Effector CD4-positive, alpha-beta T cell (primary cell): ENCODE results near the gene MRPL48.
"Not testable (repeated sequence)": the region's sequence is repeated elsewhere in the genome, so short reads cannot be mapped to it uniquely, and the experiment has no call there.

Experiments
- DNase-seq: peaks from one replicate; pipeline ENCODE4 v3.0.0-alpha.2; 2020

MRPL48 gene

DNA sequence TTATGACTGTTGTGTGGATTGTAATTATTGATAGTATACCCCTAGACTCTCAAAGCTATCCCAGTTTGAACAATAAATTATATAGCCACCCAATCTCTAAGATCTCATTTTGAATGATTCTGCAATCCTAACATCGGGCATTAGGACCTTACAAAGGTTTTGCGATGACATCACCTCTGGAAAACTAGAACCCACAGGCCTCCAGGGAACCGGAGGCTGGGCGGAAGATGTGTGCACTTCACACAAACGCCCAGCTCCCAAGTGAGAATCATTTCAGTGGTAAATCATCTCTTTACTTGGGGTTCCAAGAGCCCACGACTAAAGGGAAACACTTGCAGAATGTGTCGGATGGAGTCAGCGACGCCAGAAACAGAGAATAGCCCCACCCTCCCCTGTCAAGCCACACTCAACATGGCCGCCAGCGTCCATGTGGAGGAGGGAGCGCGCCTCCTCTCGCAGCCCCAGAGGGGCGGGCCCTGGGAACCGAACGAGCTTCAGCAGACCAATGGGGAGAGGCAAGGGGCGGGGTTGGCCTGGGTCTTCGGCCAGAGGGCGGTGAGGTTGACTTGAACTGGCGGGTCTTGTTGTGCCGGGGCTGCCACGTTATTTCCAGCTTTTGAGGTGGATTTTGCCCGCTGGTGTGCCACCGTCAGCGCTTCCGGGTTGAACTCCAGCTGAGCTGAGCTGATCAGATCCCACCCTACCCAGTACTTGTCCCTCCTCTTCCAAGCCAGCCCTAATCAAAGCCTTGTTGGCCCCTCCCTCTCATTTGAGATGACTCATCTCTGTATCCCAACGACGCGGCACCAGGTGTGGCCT lies 8.4 kb upstream of the MRPL48 start:
- DNase-seq: peak; percentile 97

DNA sequence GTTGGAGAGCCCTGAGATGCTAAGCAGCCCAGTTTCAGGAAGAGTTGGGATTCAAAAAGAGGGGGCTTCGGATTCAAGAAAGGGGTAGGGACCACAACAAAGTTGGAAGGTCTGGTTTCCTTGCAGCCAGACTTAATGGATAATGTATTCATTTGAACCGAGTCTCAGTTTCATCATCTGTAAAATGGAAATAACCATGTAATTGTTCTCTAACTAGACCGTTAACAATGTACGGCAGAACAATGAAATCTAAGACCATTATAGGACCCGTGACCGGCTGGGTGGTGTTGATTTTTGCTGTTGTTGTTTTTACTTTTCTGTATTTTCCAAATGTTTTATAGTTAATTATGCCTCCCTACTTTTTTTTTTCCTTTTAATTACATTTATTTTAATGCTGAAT lies 6.4 kb upstream of the MRPL48 start:
- no peak for DNase-seq

DNA sequence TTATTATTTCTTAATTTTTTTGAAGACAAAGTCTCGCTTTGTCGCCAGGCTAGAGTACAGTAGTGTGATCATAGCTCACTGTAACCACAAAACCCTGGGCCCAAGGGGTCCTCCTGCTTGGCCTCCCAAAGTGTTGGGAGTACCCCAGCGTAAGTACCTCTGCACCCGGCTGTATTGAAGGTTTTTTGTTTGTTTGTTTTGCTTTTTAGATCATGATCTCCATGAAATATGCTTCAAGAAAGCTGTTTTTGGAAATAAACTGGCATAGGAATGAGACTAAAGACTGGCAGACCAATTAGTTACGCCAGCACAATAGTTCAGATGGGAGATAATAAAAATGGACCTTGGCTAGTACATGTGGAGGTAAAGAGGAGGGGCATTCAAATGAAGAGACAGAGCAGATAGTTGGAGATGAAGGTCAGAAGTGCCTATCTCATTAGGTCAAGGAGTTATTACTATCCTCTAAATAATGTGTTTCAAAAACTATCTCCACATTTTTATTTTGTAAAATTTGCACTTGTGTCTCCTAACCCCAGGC lies 4.1 kb upstream of the MRPL48 start:
- no peak for DNase-seq

DNA sequence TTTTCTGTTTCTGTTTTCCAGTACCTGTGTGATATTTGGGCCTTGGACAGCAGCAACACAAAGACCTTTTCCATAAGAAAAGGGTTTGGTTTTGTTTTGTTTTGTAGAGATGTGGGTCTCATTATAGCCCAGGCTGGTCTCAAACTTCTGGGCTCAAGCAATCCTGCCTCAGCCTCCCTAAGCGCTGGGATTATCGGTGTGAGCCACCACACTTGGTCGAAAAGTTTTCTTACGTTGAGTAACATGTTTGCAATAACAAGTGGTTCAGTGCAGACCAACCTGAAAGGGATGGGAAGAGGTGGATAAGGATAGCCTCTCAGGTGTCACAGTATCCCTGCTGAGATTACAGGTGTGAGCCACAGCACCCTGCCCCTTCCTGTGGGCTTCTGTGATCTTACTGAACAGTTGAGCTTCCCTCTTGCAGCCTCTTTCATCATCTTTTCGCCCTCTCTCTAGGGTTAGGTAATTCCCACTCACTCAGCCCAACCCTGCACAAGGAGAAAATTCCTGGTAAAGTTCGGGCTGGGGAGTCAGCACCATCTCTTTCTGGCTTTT lies 3.5 kb upstream of the MRPL48 start:
- no peak for DNase-seq

DNA sequence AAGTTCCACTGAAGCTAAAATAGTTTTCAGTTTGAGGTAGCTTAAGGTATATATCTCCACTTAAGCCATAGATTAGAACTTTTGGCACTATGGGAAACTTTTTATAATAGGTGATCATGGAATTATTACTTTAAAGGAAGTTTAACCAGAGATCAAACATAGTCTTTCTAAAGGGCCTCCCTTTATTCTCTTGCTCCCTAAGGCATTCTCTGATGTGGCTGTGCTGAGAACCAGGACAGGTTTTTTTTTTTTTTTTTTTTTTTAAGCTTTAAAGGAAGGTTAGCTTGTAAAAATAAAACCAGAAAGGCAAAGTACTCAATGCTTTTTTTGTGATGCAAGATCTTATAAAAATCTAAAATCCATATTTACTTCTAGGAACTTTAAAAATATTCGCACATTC lies 2.9 kb upstream of the MRPL48 start:
- DNase-seq: no peak

DNA sequence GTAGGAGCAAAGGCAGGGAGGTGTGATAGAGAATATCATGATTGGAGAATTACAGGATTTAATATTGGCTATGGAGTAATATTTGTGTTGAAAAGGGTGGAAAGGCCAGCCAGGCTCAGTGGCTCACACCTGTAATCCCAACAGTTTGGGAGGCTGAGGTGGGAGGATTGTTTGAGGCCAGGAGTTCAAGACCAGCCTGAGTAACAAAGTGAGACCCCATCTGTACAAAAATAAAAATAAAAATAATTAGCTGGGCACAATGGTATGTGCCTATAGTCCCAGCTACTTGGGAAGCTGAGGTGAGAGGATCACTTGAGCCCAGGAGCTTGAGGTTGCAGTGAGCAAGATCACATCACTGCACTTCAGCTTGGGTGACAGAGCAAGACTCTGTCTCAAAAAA lies 2.2 kb upstream of the MRPL48 start:
- DNase-seq: not testable (repeated sequence)

DNA sequence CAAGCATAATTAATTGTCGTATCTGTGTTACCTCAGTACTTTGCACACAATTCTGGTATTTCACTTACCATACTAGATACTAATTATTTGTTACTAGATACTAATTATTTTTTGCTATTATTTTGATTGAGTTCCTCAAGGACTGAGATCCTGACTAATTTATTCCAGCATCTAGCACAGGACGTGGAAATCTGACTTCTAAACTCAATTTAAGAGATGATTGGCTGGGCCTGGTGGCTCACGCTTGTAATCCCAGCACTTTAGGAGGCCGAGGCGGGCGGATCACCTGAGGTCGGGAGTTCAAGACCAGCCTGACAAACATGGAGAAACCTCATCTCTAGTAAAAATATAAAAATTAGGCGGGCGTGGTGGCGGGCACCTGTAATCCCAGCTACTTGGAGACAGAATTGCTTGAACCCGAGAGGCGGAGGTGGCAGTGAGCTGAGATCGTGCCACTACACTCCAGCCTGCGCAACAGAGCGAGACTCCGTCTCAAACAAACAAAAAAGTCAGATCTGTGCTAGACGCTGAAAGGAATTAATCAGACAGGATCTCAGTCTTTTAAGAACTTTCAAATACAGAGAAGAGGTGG lies 527 bp upstream of the MRPL48 start:
- no peak for DNase-seq

DNA sequence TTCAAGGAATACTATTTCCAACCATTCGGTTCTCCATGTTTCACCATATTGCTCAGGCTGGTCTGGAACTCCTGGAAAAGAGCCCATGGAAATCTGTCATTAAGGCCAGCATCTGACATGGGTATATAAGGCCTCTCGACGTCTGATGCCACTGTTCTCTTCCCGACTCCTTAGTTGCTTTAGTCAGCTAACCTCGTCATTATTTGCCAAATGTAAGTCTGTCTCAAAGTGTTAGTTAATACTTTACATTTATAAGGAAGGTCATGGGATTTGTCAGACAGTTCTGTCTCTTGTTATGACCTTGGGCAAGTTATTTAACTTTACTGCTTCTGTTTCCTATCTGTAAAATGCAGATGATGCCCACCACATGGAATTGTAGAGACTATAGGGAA lies 1.6 kb downstream of the MRPL48 start:
- no peak for DNase-seq

DNA sequence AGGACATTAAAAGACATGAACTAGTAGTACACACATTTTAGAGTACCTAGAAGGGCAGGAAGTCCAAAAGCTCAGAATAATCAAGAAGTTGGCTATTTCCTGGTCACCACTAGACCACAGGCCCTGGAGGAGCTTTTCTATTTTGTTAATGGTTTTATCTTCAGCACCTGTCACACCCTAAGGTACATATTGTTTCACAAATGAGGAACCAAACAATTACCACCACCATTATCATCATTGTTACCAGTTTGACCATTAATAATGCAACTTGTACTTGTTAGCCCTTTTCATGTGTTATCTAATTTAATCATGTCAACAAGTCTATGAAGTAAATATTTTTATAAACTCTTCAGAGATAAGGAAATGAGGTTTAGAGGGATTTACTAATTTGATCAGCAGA lies 4.9 kb downstream of the MRPL48 start:
- DNase-seq: no peak

DNA sequence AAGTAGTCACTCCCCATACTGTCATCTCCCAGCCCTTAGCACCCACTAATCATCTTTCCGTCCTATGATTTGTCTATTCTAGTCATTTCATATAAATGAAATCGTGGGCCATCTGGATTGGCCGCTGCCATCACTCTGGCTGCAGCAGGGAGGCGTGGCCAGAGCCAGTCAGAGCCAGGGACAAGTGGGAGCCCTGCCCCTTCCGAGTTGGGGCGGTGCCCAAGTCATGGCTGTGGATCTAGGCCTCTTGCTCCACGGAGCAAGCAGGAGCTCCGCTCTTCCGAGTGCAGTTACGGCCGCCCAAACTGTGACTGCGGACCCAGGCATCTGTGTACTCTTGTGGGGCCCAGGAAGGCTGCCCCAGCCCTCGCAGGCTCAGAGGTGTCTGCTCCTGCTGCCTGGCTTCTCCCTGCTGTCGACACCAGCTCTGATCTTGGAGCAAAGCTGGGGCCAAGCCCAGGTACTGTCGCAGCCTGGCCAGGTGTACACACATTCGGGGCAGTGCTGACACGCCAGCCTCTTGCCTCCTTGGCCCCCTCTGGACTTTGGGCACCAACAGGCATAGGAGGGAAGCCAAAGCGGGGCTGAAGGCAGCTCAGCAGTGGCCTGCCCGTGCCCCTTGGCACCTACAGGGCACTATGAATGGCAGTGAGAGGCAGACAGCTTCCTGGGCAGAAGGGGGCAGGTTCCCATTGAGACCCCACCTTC lies 8.4 kb downstream of the MRPL48 start:
- no peak for DNase-seq

DNA sequence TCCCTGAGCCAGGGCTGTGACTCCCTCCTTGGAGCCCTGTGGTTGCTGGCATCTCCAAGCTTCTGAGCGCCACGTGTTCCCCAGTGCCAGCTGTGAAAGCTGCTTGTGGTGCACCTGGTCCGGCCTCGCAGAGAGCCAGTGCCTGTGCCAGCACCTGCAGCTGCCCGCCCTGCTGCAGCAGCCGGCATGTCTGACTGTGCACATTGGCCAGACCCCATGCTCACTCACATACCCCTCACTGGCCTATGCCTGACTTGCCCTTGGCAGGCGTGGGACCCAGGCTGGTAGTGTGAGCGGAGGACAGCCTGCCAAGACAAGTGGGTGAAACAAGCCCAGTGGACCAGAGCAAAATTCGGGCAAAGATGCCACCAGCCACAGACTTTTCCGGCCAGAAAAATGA lies 9.8 kb downstream of the MRPL48 start:
- no peak for DNase-seq

DNA sequence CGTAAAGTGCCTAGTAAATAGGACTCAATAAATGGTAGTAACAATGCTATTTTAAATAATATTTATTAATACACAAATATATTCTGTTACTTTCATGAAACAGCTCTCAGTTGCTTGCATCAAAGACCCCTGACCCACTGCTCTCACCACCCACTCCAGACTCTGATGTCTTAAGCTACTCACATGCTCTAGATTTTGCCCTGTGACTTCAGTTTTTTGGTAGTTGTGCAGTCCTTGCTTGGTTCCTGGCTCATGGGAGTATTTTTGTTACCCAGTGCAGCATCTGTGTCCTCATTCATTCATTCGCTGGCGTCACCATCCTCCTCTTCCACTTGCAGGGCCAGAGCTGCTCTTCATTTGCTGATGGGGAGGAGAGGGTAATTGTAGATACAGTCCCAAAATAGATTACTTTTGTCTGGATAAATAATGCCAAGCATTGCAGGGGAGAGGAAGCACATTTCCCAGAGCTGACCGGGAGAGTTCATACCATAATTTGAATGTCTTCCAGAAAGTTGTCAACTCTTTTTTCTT lies 12.7 kb downstream of the MRPL48 start:
- no peak for DNase-seq

DNA sequence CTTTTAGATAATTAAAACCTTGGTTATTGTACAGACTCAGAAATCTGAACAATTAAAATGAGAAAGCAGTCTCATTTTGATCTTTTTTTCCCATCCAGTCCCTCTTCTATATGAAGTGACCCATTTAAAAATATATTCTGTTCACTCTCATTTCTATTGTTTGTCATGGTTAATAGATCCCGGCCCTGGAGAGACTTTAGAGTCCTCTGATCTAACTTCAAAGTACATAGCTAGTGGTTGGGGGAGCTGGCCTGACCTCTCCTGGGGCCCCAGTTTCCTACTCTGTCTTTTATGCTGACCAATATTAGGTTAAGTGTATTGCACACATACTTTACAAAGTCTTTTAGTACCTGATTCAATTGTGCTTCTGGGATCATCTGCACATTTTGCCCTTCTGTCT lies 13.5 kb downstream of the MRPL48 start:
- no peak for DNase-seq

DNA sequence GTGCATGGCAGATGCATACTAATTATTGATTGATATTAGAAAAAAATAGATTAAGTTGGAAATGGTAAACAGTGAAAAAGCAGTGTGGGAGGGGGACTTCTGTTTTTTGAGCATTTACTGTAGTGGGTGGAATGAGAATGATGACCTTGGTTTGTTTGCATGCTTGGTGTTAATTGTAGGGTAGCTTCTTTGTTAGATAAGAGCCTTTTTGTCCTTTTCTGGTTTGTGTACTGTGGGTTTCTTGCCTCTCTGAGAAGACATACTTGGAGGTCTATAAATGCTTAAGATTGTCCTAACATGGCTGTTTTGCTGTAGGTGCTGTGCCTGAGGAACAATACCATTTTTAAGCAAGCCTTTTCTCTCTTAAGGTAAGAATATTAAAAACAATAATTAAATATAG lies 17.0 kb downstream of the MRPL48 start:
- DNase-seq: no peak

DNA sequence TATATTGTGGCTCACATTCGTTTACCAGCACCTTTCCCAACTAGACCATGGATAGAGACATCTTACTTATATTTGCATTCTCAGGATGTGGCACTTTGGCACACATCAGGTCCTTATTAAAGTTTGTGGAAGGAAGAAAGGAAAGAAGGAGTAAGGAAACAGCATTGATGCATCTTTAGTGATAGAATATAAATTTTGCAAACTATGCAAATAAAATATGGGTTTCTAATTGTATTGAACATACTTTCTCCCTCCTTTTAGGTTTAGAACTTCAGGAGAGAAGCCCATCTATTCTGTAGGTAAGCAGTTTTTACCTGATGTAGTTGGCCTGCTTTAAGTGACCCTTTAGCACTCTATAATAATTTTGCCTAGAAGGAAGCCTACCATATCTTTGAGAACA lies 20.4 kb downstream of the MRPL48 start:
- no peak for DNase-seq

DNA sequence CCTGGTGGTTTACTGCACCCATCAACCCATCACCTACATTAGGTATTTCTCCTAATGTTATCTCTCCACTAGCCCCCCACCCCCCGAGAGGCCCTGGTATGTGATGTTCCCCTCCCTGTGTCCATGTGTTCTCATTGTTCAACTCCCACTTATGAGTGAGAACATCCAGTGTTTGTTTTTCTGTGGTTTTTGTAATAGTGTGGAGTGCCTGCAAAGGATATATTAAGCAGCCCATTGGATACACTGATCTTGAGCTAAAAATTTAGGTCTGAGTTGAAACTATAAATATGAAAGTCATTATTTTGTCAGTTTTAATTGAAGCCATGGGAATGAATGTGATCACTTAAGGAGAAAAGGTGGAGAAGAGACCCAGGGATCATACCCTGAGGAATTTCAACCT lies 23.0 kb downstream of the MRPL48 start:
- no peak for DNase-seq

DNA sequence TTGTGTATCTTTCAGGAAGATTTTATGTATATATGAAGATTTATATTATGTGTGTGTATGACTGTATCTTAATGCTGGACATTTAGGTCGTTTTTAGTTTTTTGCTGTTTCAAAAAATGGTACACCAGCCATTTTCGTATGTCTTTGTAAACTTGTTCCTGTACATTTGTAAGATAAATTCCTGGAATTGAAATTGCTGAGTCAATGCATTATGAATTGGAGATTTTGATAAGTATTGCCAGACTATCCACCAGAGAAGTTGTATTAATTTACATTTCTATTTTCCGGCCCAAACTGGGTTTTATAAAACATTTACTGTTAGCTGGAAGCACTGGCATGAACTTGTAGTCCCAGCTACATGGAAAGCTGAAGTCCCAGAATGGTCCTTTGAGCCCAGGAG lies 24.6 kb downstream of the MRPL48 start:
- no peak for DNase-seq

DNA sequence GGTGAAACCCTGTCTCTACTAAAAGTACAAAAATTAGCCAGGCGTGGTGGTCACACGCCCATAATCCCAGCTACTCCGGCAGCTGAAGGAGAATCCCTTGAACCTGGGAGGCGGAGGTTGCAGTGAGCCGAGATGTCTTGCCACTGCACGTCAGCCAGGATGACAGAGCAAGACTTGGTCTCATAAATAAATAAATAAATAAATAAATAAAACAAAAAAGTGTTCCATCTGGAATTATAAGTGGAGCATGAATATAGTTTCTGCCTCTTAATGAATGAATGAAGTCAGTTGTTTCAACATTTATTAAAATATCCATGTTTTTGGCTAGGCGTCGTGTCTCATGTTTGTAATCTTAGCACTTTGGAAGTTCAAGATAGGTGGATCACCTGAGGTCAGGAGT lies 27.1 kb downstream of the MRPL48 start:
- no peak for DNase-seq

DNA sequence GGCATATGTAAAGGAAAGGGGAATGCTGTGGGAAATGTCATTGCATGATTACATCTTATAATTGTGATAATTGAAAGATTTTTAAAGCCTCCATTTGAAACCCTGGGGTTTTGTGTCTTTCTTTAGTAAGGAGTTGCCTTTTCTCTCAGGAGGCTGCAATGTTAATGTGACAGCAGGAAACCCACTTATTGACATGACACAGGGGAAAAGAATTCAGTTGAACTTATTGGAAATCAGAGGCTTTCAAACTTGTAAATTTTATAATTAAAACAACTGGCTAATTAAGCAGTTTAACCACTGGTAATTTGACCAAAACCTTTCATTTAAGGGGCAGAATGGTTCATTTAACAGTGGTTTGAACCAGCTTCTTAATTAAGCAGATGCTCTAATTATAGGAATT lies 31.2 kb downstream of the MRPL48 start:
- DNase-seq: no peak

DNA sequence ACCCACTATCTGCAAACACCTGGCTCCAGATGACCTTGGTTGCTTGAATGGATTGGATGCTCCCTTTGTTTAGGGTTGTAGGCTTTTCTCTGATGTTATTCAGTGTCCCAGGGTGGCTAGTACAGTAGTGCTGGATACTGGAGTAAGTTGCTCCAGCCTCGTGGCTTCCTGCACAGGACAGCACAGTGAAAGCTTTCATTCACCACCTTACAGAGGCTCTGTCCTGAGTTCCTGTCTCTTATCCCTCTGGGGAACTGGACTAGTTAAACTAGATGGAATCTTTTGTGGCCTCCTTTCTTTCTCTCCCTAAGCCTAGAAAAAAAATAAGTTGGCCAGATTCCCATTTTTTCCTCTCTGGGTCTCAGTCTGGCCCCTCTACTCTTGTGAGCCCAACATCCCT lies 42.6 kb downstream of the MRPL48 start:
- no peak for DNase-seq

DNA sequence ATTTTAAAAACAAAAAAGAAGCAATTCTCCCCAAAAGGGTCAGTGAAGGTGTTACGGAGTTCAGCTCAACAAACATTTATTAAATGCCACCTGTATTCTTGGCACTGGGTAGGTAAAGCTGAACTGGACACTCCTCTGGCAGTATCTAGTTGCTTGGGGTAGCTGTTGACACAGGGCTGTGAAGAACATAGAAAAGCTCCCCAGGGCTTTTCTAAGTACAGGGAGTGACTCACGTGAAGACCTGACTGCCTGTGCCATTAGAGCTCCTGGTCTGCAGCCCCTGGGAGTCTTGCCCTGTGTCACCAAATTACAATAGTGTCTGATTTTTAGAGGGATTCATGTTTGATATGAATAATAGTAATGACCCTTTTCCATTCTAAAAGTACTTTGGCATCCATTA lies 45.4 kb downstream of the MRPL48 start:
- DNase-seq: no peak

DNA sequence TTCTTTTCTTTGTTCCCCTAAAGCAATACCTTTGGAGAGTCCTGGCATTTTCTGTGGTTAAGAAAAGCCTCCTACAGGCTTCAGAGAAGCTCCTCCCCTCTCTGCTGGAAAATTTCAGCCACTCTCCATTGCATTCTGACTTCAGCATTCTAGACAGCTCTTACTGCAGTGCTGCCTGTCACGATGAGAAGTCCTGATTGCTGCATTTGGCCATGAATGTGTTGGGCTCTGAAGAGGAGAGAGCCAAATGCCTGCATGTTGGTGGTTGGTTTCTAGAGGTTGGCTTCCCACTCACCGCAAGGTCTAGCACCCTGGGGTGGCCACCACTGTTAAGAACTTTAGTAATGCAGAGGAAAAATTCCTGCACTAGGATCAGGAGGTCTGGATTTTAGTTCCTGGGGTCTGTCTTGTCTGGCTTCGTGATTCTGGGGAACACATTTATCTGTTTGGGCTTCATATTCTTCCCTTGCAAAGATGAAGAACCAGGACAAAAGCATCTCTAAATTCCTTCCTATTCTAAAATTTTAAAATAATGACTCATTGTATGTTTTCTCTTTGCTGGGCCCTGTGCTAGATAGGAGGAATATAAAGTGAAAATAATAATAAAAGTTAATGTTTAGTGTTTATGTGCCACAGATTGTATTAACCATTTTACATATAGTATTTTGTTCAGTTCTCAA lies 50.9 kb downstream of the MRPL48 start:
- DNase-seq: no peak

DNA sequence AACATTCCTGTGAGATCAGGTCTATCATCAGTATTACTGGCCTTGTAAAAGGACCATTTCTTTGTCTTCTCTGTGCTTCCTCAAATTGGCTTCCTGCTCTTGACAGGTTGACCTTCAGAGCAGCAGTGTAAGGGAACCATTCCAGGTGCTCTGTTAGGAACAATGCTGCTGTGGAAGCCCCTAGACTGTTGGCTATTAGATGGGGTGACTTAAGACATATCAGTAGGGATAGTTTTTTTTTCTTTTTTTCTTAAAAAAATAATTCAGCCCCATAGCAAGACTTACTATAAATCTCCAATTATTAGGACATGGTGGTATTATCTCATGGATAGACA lies 51.4 kb downstream of the MRPL48 start:
- DNase-seq: no peak
